G401.6 (cell line): Measurements from ENCODE around the gene CDIP1.
A peak's percentile ranks its signal among the peaks of the same experiment; 100 is the strongest.

Source experiments
- FAIRE-seq: peaks from 2 replicates; lab custom pipeline; 2012; peaks lifted over from hg19 to GRCh38; lab: Jason Lieb, UNC

Gene CDIP1

GRCh38 chr16:4537376-4538343, 913 bp downstream of the CDIP1 start:
- FAIRE-seq: no peak

GRCh38 chr16:4536391-4537106, 2.0 kb downstream of the CDIP1 start:
- FAIRE-seq: no peak

- FAIRE-seq: no peak
Measured at GRCh38 chr16:4535627-4536108, 2.9 kb downstream of the CDIP1 start.

- no peak for FAIRE-seq
Measured at GRCh38 chr16:4534151-4534790, 4.3 kb downstream of the CDIP1 start.

GRCh38 chr16:4533490-4533889, 5.1 kb downstream of the CDIP1 start:
- no peak for FAIRE-seq

GRCh38 chr16:4532238-4532637, 6.3 kb downstream of the CDIP1 start:
- FAIRE-seq: no peak

- FAIRE-seq: no peak
Measured at GRCh38 chr16:4531811-4532210, 6.8 kb downstream of the CDIP1 start.

- no peak for FAIRE-seq
Measured at GRCh38 chr16:4529085-4530060, 9.2 kb downstream of the CDIP1 start.

- FAIRE-seq: no peak
Measured at GRCh38 chr16:4525634-4526277, 12.8 kb downstream of the CDIP1 start.

- FAIRE-seq: no peak
Measured at GRCh38 chr16:4525069-4525468, 13.5 kb downstream of the CDIP1 start.

- no peak for FAIRE-seq
Measured at GRCh38 chr16:4524571-4524970, 14.0 kb downstream of the CDIP1 start.

- FAIRE-seq: no peak
Measured at GRCh38 chr16:4523686-4524085, 14.9 kb downstream of the CDIP1 start.

GRCh38 chr16:4522051-4522581, 16.5 kb downstream of the CDIP1 start:
- no peak for FAIRE-seq

GRCh38 chr16:4520913-4521312, 17.7 kb downstream of the CDIP1 start:
- no peak for FAIRE-seq

GRCh38 chr16:4519274-4520058, 19.1 kb downstream of the CDIP1 start:
- no peak for FAIRE-seq

- peak; percentile 34 for FAIRE-seq
Measured at GRCh38 chr16:4517812-4518680, 20.5 kb downstream of the CDIP1 start.

- FAIRE-seq: no peak
Measured at GRCh38 chr16:4515611-4516233, 22.9 kb downstream of the CDIP1 start.

GRCh38 chr16:4514606-4515005, 24.0 kb downstream of the CDIP1 start:
- FAIRE-seq: no peak
